ENCODE measurements around the gene C2orf80. TPM values are rescaled to one million over a fixed set of nuclear protein-coding genes. Genes with fewer than 3 reads are reported as not detected.

The C2orf80 gene
- total and polyA plus RNA-seq, 2 donors (not counting 1 experiment from before 2014, with no cell fraction given), result not detected

- ChIA-PET CTCF (no interaction called here), POLR2A (no interaction called here)
- peaks cover 14% of the 10 kb centered on the region for H3K27me3 Mint-ChIP-seq
Measured at GRCh38 chr2:208147759-208148158, 42.1 kb downstream of the C2orf80 start.

DNA sequence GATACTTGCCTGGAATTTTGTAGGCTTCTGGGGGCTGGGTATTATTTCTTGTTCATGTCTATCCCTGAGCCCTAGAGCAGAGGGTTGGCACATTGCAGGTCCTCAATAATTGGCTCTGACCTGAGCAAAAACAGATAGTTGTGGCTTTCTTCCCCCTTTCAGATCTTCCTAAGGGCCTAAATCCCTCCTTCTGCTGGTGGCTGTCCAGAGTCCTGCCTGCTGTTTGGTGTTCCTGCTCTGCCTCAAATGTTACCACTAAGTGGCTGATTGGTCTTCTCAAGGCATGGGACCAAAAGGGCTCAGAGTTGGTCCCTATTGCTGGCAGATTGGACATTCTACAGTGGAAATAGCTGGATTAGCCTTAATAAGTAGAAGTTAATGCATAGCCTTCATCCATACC, 42.8 kb downstream of the C2orf80 start:
- Histone ChIP-seq H3K9me3 (ENCODE audit: control extremely low read depth in 1 of 3, control insufficient read depth in 2 of 3, insufficient read depth in 1 of 3, low read length in 2 of 3) (no peaks in the 10 kb centered on the region), H4K20me1 (ENCODE audit: control insufficient read depth, insufficient read depth, low read length, poor library complexity, severe bottlenecking) (no peaks in the 10 kb centered on the region), H3K4me3 (ENCODE audit: control extremely low read depth in 1 of 5, extremely low read depth in 1 of 5, insufficient read depth in 1 of 5, low read depth in 2 of 5, low read length in 4 of 5) (no peak overlapping the region), H3K27ac (ENCODE audit: low read length in 2 of 2) (no peak overlapping the region), H3K9ac (ENCODE audit: low read length) (no peak overlapping the region), H3K4me2 (replicated peaks; ENCODE audit: low read depth, low read length, poor library complexity, severe bottlenecking) (no peak overlapping the region), H3K36me3 (replicated peaks in 1 of 2; ENCODE audit: control extremely low read depth in 1 of 2, control insufficient read depth in 1 of 2, extremely low read depth in 1 of 2, insufficient read depth in 2 of 2, low read length in 1 of 2) (no peaks in the 10 kb centered on the region), H2AFZ (ENCODE audit: insufficient read depth, low read depth, low read length, poor library complexity, severe bottlenecking) (no peak overlapping the region), H3K27me3 (replicated peaks in 1 of 4; ENCODE audit: control extremely low read depth in 1 of 4, control insufficient read depth in 3 of 4, insufficient read depth in 4 of 4, low read length in 3 of 4) (no peaks in the 10 kb centered on the region), H3K79me2 (ENCODE audit: control insufficient read depth, insufficient read depth, low read length) (no peaks in the 10 kb centered on the region), H3K4me1 (ENCODE audit: control insufficient read depth in 2 of 2, insufficient read depth in 2 of 2, low read length in 2 of 2) (no peaks in the 10 kb centered on the region)
- peaks cover 14% of the 10 kb centered on the region for H3K27me3 Mint-ChIP-seq
- H3K4me3 Mint-ChIP-seq, result no peak overlapping the region
- H3K27ac Mint-ChIP-seq, result no peak overlapping the region
- H3K4me1 Mint-ChIP-seq, result no peaks in the 10 kb centered on the region
- DNase-seq (no peak), ATAC-seq (ENCODE audit: low read depth) (no peak)
- ChIA-PET POLR2A (no interaction called here), CTCF (no interaction called here)
- TF ChIP-seq EZH2 (IDR thresholded peaks at IDR 0.05; ENCODE audit: borderline replicate concordance, insufficient read depth, low read depth, low read length, poor library complexity, severe bottlenecking) (no peak), CTCF (IDR thresholded peaks at IDR 0.05) (no peak)
- peaks cover 5% of the 10 kb centered on the region for H3K9me3 Mint-ChIP-seq (ENCODE audit: insufficient read depth)
- intact Hi-C loops (cut with micrococcal nuclease), result no loop called here

More at GRCh38 chr2:208147759-208148158, 42.1 kb downstream of the C2orf80 start:
- Histone ChIP-seq H3K9ac (ENCODE audit: low read length) (no peak overlapping the region), H3K9me3 (ENCODE audit: control extremely low read depth in 1 of 3, control insufficient read depth in 2 of 3, insufficient read depth in 1 of 3, low read length in 2 of 3) (no peaks in the 10 kb centered on the region), H3K4me1 (ENCODE audit: control insufficient read depth in 2 of 2, insufficient read depth in 2 of 2, low read length in 2 of 2) (no peaks in the 10 kb centered on the region), H3K27me3 (replicated peaks in 1 of 4; ENCODE audit: control extremely low read depth in 1 of 4, control insufficient read depth in 3 of 4, insufficient read depth in 4 of 4, low read length in 3 of 4) (no peaks in the 10 kb centered on the region), H3K4me3 (ENCODE audit: control extremely low read depth in 1 of 5, extremely low read depth in 1 of 5, insufficient read depth in 1 of 5, low read depth in 2 of 5, low read length in 4 of 5) (no peak overlapping the region), H3K4me2 (replicated peaks; ENCODE audit: low read depth, low read length, poor library complexity, severe bottlenecking) (no peak overlapping the region), H3K79me2 (ENCODE audit: control insufficient read depth, insufficient read depth, low read length) (no peaks in the 10 kb centered on the region), H2AFZ (ENCODE audit: insufficient read depth, low read depth, low read length, poor library complexity, severe bottlenecking) (no peak overlapping the region), H4K20me1 (ENCODE audit: control insufficient read depth, insufficient read depth, low read length, poor library complexity, severe bottlenecking) (no peaks in the 10 kb centered on the region), H3K27ac (ENCODE audit: low read length in 2 of 2) (no peak overlapping the region), H3K36me3 (replicated peaks in 1 of 2; ENCODE audit: control extremely low read depth in 1 of 2, control insufficient read depth in 1 of 2, extremely low read depth in 1 of 2, insufficient read depth in 2 of 2, low read length in 1 of 2) (no peaks in the 10 kb centered on the region)
- peaks cover 6% of the 10 kb centered on the region for H3K9me3 Mint-ChIP-seq (ENCODE audit: insufficient read depth)
- TF ChIP-seq EZH2 (IDR thresholded peaks at IDR 0.05; ENCODE audit: borderline replicate concordance, insufficient read depth, low read depth, low read length, poor library complexity, severe bottlenecking), result no peak
- no peak for TF ChIP-seq CTCF (IDR thresholded peaks at IDR 0.05)
- ATAC-seq (ENCODE audit: low read depth), result no peak
- intact Hi-C loops (cut with micrococcal nuclease), result no loop called here
- H3K27ac Mint-ChIP-seq, result no peak overlapping the region
- DNase-seq, result no peak
- H3K4me3 Mint-ChIP-seq, result no peak overlapping the region
- H3K4me1 Mint-ChIP-seq, result no peaks in the 10 kb centered on the region
- WGBS (ENCODE audit: insufficient coverage), result 96% methylated on average over 3 of the region's 3 CpGs

All from B cell (primary cell).